T-helper 1 cell treated with Interleukin-12 subunit alpha and Interleukin-12 subunit beta and Interleukin-4 antibody, amounts not matched to agents 30 μg/mL and 1 μg/mL, for 36 hours (primary cell): ENCODE measurements around the gene CLDN12.

ENCODE experiments used
- H3K27ac Mint-ChIP-seq: one replicate; pipeline ENCODE4 v1.8.0; 2021; ENCODE audit warnings: mild to moderate bottlenecking, mixed read lengths
- H3K27me3 Mint-ChIP-seq: one replicate; pipeline ENCODE4 v1.8.0; 2021; ENCODE audit warnings: low read depth, mixed read lengths
- H3K36me3 Mint-ChIP-seq: one replicate; pipeline ENCODE4 v1.8.0; 2021; ENCODE audit warnings: low read depth, mixed read lengths
- H3K4me1 Mint-ChIP-seq: one replicate; pipeline ENCODE4 v1.8.0; 2021; ENCODE audit warnings: low read depth, mixed read lengths
- H3K4me3 Mint-ChIP-seq: one replicate; pipeline ENCODE4 v1.8.0; 2021; ENCODE audit warnings: mild to moderate bottlenecking, moderate library complexity, mixed read lengths
- H3K9me3 Mint-ChIP-seq: one replicate; pipeline ENCODE4 v1.8.0; 2021; ENCODE audit warnings: mixed read lengths

The CLDN12 gene

DNA sequence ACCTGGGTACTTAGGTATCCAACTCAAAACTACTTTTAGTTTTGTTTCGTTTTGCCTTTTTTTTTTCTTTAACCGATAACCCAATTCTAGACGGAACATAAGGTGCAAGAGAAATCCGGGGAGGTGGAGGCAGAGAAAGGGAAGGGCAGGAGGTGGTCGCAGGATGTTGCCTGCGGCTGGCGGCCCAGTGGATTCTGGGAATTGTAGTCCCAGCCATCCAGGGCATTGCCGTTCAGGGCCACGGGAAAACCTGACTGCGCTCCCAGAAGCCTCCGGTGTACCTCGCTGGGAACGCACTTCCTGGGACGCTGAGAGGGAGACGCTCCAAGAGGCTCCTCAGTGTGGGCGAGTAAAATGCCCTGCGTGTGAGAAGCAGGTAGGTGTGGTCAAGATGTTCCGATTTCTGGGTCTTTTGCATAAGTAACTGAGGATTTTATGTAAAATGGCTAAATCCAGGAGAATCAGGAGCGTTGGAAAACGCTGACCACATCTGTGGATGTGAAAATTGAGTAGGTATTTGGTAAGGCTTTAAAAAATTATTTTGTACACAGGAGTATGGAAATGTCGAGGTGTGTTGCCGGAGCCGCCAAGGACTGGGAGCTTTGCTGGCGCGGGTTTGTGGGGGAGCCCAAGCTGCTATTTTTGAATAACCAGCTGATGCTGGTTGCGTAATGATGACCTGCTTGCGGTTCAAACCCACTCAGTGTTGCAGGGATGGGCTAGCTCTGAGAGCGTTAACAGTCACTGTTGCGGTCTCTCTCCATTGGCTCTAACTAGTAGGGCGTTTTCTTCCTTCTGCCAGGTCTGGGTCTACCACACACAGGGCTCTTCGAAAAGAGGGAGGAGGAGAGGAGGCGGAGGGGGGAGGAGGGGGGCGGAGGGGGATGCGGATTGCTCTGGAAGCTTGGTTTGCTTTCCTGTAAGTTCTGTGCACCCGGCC lies at the start of gene CLDN12:
CLDN12 (plus strand) TSS at position 288 of the 940 bp plus-strand sequence. CDS start 9,216 bp downstream, outside the sequence.
- peaks cover 8% of the 10 kb centered on the region for H3K36me3 Mint-ChIP-seq
- peaks cover 4% of the 10 kb centered on the region for H3K9me3 Mint-ChIP-seq
- H3K4me1 Mint-ChIP-seq: peaks cover 21% of the 10 kb centered on the region
- H3K27me3 Mint-ChIP-seq: no peaks in the 10 kb centered on the region
- peak within 1 kb of the TSS; percentile 96 for H3K4me3 Mint-ChIP-seq
- H3K27ac Mint-ChIP-seq: peak within 1 kb of the TSS; percentile 92

DNA sequence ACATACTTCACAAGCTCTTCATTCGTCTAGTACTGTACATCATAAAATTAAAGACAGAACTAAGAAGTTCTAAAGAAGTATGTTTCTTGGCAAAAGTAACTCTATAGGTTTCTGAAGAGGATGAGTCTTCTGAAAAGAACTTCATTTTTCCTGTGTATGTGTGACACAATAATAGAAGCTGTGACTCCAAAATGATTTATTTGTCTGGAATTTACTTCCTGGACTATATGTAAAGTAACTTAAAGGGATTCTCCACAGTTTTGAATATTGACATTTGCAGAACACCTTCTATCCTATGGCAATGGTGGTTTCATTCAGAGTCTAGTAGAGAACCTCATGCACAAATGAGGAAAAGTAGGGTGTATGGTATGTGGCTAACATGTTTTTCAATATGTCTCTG lies 19.8 kb upstream of the CLDN12 start:
- no peaks in the 10 kb centered on the region for H3K4me1 Mint-ChIP-seq
- no peak overlapping the region for H3K4me3 Mint-ChIP-seq
- H3K9me3 Mint-ChIP-seq: no peaks in the 10 kb centered on the region
- no peak overlapping the region for H3K27ac Mint-ChIP-seq
- H3K27me3 Mint-ChIP-seq: no peaks in the 10 kb centered on the region
- H3K36me3 Mint-ChIP-seq: peaks cover 52% of the 10 kb centered on the region

- Mint-ChIP-seq H3K27me3 (no peaks in the 10 kb centered on the region), H3K4me3 (no peak overlapping the region), H3K9me3 (no peaks in the 10 kb centered on the region), H3K36me3 (peaks cover 51% of the 10 kb centered on the region), H3K4me1 (no peaks in the 10 kb centered on the region), H3K27ac (no peak overlapping the region)
Observed at GRCh38 chr7:90383861-90384260, 19.4 kb upstream of the CLDN12 start.

GRCh38 chr7:90384433-90384832 lies 18.8 kb upstream of the CLDN12 start:
- Mint-ChIP-seq H3K36me3 (peaks cover 46% of the 10 kb centered on the region), H3K9me3 (no peaks in the 10 kb centered on the region), H3K4me3 (no peak overlapping the region), H3K4me1 (no peaks in the 10 kb centered on the region), H3K27ac (no peak overlapping the region), H3K27me3 (no peaks in the 10 kb centered on the region)

DNA sequence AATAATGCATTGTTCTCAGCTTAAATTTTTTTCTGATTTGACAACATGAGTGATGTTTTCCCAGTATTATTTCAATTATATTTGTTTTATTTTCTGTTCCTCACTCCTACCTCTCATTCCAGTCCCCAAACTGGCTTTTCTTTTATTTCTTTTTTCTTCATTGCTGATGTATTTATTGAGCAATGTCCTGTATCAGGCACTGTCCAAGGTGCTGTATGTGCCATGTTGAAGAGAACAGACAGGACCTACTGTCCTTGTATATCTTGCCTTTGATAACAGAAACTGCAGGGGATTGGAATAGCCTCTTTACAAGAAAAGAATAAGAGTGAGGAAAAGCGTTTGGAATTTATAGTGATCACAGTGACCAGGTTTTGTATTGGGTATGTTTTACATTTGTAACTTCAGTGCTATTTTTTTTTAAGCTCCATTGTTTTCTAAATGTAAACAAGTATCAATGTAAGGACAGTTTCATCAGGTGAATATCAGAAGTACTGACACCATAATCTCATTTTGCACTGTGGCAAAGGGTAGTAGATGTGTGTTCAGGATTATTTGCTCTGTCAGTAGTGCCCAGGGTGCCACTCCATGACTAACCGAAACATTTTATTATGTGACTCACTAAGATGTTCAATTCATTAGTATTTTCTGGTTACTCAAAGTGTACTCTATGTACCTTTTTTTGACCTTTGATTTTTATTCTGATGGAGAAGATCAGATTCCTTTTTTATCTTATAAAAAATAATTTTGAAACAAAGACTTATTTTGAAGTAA lies 15.6 kb upstream of the CLDN12 start:
- Mint-ChIP-seq H3K9me3 (peaks cover 3% of the 10 kb centered on the region), H3K27me3 (no peaks in the 10 kb centered on the region), H3K27ac (no peak overlapping the region), H3K36me3 (peaks cover 32% of the 10 kb centered on the region), H3K4me3 (no peak overlapping the region), H3K4me1 (no peaks in the 10 kb centered on the region)

GRCh38 chr7:90390926-90391325 lies 12.3 kb upstream of the CLDN12 start:
- H3K27ac Mint-ChIP-seq: no peak overlapping the region
- H3K9me3 Mint-ChIP-seq: peaks cover 9% of the 10 kb centered on the region
- H3K36me3 Mint-ChIP-seq: peaks cover 18% of the 10 kb centered on the region
- H3K27me3 Mint-ChIP-seq: no peaks in the 10 kb centered on the region
- no peaks in the 10 kb centered on the region for H3K4me1 Mint-ChIP-seq
- H3K4me3 Mint-ChIP-seq: no peak overlapping the region

DNA sequence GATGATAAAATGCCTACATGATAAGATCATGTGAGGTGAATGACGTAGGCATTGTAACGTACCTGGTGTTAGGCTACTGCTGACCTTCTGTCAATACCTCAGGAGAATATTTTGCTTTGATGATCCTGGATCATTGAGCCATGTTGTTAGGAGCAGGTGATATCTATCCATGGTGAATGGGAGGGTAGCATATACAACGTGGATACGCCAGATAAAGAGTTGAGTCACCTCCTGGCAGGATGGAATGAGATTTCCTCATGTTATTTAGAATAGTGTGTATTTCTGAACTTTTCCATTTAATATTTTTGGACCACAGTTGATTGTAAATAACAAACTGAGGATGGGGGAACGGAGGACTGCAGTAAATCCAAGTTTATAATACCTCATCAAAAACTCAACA lies 11.8 kb upstream of the CLDN12 start:
- H3K9me3 Mint-ChIP-seq: peaks cover 14% of the 10 kb centered on the region
- H3K27ac Mint-ChIP-seq: no peak overlapping the region
- no peaks in the 10 kb centered on the region for H3K27me3 Mint-ChIP-seq
- H3K36me3 Mint-ChIP-seq: peaks cover 16% of the 10 kb centered on the region
- no peak overlapping the region for H3K4me3 Mint-ChIP-seq
- H3K4me1 Mint-ChIP-seq: no peaks in the 10 kb centered on the region

DNA sequence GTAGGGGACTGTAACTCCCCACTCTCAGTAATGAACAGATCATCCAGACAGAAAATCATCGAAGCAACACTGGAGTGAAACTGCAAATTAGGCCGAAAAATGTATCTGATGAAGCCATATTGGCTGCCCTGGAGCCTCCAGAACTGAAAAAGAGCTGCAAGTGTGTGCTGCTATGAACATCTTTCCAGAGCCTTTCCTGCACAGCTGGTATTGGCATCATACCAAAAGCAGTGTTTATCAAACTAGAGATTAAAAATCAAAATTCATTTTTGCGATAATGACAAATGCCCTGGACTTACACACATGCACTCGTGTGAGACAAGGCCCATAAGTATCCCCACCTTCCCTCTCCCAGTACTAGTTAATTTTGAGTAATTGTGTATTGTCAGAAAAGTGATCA lies 6.8 kb upstream of the CLDN12 start:
- no peaks in the 10 kb centered on the region for H3K4me1 Mint-ChIP-seq
- peaks cover 10% of the 10 kb centered on the region for H3K36me3 Mint-ChIP-seq
- H3K9me3 Mint-ChIP-seq: peaks cover 16% of the 10 kb centered on the region
- H3K27me3 Mint-ChIP-seq: no peaks in the 10 kb centered on the region
- H3K27ac Mint-ChIP-seq: no peak overlapping the region
- no peak overlapping the region for H3K4me3 Mint-ChIP-seq

GRCh38 chr7:90401989-90402388 lies 1.3 kb upstream of the CLDN12 start:
- no peaks in the 10 kb centered on the region for H3K27me3 Mint-ChIP-seq
- H3K4me1 Mint-ChIP-seq: peaks cover 18% of the 10 kb centered on the region
- no peak overlapping the region for H3K27ac Mint-ChIP-seq
- H3K4me3 Mint-ChIP-seq: no peak overlapping the region
- peaks cover 4% of the 10 kb centered on the region for H3K9me3 Mint-ChIP-seq
- peaks cover 5% of the 10 kb centered on the region for H3K36me3 Mint-ChIP-seq

DNA sequence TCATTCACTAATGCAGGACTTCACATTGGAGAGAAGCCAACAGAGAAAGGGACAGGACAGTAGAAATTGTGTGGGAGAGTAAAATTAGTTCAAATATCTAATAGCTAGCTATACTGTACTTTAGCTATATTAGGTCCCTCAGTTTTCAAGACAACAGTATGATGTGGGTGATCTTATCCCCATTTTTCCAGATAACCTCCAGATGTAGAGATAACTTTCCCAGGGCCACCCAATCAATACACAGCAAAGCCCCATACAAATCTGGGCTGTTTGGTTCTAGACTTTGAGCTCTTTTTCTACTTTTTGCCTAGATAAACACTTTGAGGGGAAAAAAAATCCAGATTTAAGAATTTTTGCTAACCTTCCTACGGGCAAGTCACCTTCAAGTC lies 482 bp upstream of the CLDN12 start:
- Mint-ChIP-seq H3K9me3 (peaks cover 4% of the 10 kb centered on the region), H3K4me3 (peak overlapping the region; percentile 96)

GRCh38 chr7:90404777-90405176 lies 1.5 kb downstream of the CLDN12 start:
- peak overlapping the region; percentile 92 for H3K27ac Mint-ChIP-seq
- H3K4me1 Mint-ChIP-seq: peaks cover 21% of the 10 kb centered on the region
- H3K27me3 Mint-ChIP-seq: no peaks in the 10 kb centered on the region
- peaks cover 10% of the 10 kb centered on the region for H3K36me3 Mint-ChIP-seq
- peak overlapping the region; percentile 96 for H3K4me3 Mint-ChIP-seq
- no peaks in the 10 kb centered on the region for H3K9me3 Mint-ChIP-seq

More for the DNA sequence above, 482 bp upstream of the CLDN12 start:
- peak overlapping the region; percentile 92 for H3K27ac Mint-ChIP-seq
- H3K27me3 Mint-ChIP-seq: no peaks in the 10 kb centered on the region
- peaks cover 9% of the 10 kb centered on the region for H3K36me3 Mint-ChIP-seq
- peaks cover 21% of the 10 kb centered on the region for H3K4me1 Mint-ChIP-seq

DNA sequence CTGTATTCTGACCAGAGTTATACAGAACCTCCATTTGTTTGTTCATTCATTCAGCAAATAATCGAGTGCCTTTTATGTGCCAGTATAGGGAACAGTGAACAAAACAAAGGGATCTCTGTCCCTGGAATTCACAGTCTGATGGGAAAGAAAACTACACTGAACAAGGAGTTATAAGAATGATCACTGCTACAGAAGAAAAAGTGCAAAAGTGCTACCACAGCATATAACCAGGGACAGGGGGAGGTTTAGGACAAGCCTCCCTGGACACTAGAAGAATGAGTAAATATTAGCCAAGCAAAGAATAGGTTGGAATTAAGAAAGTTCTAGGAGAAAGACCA lies 4.2 kb downstream of the CLDN12 start:
- no peak overlapping the region for H3K27ac Mint-ChIP-seq
- no peaks in the 10 kb centered on the region for H3K27me3 Mint-ChIP-seq
- H3K4me1 Mint-ChIP-seq: peaks cover 21% of the 10 kb centered on the region
- no peaks in the 10 kb centered on the region for H3K9me3 Mint-ChIP-seq
- no peak overlapping the region for H3K4me3 Mint-ChIP-seq
- H3K36me3 Mint-ChIP-seq: peaks cover 13% of the 10 kb centered on the region

- Mint-ChIP-seq H3K4me3 (no peak overlapping the region), H3K27me3 (no peaks in the 10 kb centered on the region), H3K36me3 (peaks cover 14% of the 10 kb centered on the region), H3K9me3 (no peaks in the 10 kb centered on the region), H3K4me1 (peaks cover 17% of the 10 kb centered on the region), H3K27ac (no peak overlapping the region)
Observed at GRCh38 chr7:90408142-90408541, 4.9 kb downstream of the CLDN12 start.

GRCh38 chr7:90409667-90410066 lies 6.4 kb downstream of the CLDN12 start:
- H3K36me3 Mint-ChIP-seq: peaks cover 11% of the 10 kb centered on the region

DNA sequence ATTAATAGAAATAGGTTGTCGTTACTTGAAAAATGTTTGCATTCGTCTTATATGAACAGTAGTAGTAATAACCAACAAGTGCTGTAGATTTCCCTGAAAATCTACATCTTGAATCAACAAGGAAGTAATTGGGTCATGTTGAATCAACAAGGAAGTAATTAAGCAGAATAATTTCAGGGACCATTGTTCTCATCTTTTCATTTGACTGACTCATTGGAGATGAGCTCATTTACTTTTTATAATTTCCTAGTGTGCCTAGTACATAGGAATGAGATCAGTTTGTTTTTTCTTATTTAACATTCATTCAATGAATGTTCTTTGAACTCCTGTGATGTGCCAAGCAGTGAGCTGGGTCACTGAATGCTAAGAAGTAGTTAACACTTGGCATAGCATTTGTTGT lies 8.2 kb downstream of the CLDN12 start:
- Mint-ChIP-seq H3K4me1 (peaks cover 4% of the 10 kb centered on the region), H3K27ac (no peak overlapping the region), H3K4me3 (no peak overlapping the region), H3K9me3 (no peaks in the 10 kb centered on the region), H3K36me3 (peaks cover 11% of the 10 kb centered on the region), H3K27me3 (no peaks in the 10 kb centered on the region)

More at GRCh38 chr7:90409667-90410066, 6.4 kb downstream of the CLDN12 start:
- Mint-ChIP-seq H3K4me3 (no peak overlapping the region), H3K9me3 (no peaks in the 10 kb centered on the region), H3K4me1 (peaks cover 8% of the 10 kb centered on the region), H3K27ac (no peak overlapping the region), H3K27me3 (no peaks in the 10 kb centered on the region)
